ENCODE measurements around the gene DYNLT2.

DYNLT2 gene

GRCh38 chr6:169782966-169783365 lies 31.6 kb upstream of the DYNLT2 start:
- no peaks in the 10 kb centered on the region for H3K4me1 ChIP-seq (ENCODE audit: insufficient read depth, insufficient read length)
- H3K9ac ChIP-seq (ENCODE audit: insufficient read length, low read depth), result no peak overlapping the region
- no peaks in the 10 kb centered on the region for H3K27me3 ChIP-seq (ENCODE audit: insufficient read depth, insufficient read length)
- TF ChIP-seq ZNF274 (IDR thresholded peaks at IDR 0.05; ENCODE audit: low read depth, low read length) (no peak), SUZ12 (IDR thresholded peaks at IDR 0.05; ENCODE audit: extremely low read depth, insufficient read depth, insufficient read length) (no peak), YY1 (IDR thresholded peaks at IDR 0.05; ENCODE audit: insufficient read depth, insufficient read length) (no peak)
- no peaks in the 10 kb centered on the region for H3K9me3 ChIP-seq (ENCODE audit: insufficient read depth, low read length)
- DNase-seq (ENCODE audit: low read depth, low spot score), result no peak
- no peak overlapping the region for H3K4me3 ChIP-seq (ENCODE audit: insufficient read length, low read depth)
- peaks cover 24% of the 10 kb centered on the region for H3K36me3 ChIP-seq (ENCODE audit: insufficient read depth, insufficient read length, low read length)

- TF ChIP-seq ZNF274 (IDR thresholded peaks at IDR 0.05; ENCODE audit: low read depth, low read length), result no peak
- no peak overlapping the region for H3K9ac ChIP-seq (ENCODE audit: insufficient read length, low read depth)
- no peak for DNase-seq (ENCODE audit: low read depth, low spot score)
- no peaks in the 10 kb centered on the region for H3K4me1 ChIP-seq (ENCODE audit: insufficient read depth, insufficient read length)
- H3K4me3 ChIP-seq (ENCODE audit: insufficient read length, low read depth), result no peak overlapping the region
- H3K27me3 ChIP-seq (ENCODE audit: insufficient read depth, insufficient read length), result no peaks in the 10 kb centered on the region
- peaks cover 38% of the 10 kb centered on the region for H3K36me3 ChIP-seq (ENCODE audit: insufficient read depth, insufficient read length, low read length)
- no peaks in the 10 kb centered on the region for H3K9me3 ChIP-seq (ENCODE audit: insufficient read depth, low read length)
Observed at GRCh38 chr6:169780571-169781091, 29.3 kb upstream of the DYNLT2 start.

- H3K36me3 ChIP-seq (ENCODE audit: insufficient read depth, insufficient read length, low read length), result peaks cover 42% of the 10 kb centered on the region
- H3K4me1 ChIP-seq (ENCODE audit: insufficient read depth, insufficient read length), result no peaks in the 10 kb centered on the region
- TF ChIP-seq YY1 (IDR thresholded peaks at IDR 0.05; ENCODE audit: insufficient read depth, insufficient read length), result no peak
- no peak for TF ChIP-seq ZNF274 (IDR thresholded peaks at IDR 0.05; ENCODE audit: low read depth, low read length)
- no peak for TF ChIP-seq SUZ12 (IDR thresholded peaks at IDR 0.05; ENCODE audit: extremely low read depth, insufficient read depth, insufficient read length)
- DNase-seq (ENCODE audit: low read depth, low spot score), result no peak
- no peak overlapping the region for H3K4me3 ChIP-seq (ENCODE audit: insufficient read length, low read depth)
- no peaks in the 10 kb centered on the region for H3K27me3 ChIP-seq (ENCODE audit: insufficient read depth, insufficient read length)
- H3K9me3 ChIP-seq (ENCODE audit: insufficient read depth, low read length), result no peaks in the 10 kb centered on the region
- no peak overlapping the region for H3K9ac ChIP-seq (ENCODE audit: insufficient read length, low read depth)
Observed at GRCh38 chr6:169779896-169780295, 28.5 kb upstream of the DYNLT2 start.

- H3K4me3 ChIP-seq (ENCODE audit: insufficient read length, low read depth), result no peak overlapping the region
- no peak overlapping the region for H3K9ac ChIP-seq (ENCODE audit: insufficient read length, low read depth)
- H3K9me3 ChIP-seq (ENCODE audit: insufficient read depth, low read length), result no peaks in the 10 kb centered on the region
- no peak for DNase-seq (ENCODE audit: low read depth, low spot score)
- H3K27me3 ChIP-seq (ENCODE audit: insufficient read depth, insufficient read length), result no peaks in the 10 kb centered on the region
- TF ChIP-seq SUZ12 (IDR thresholded peaks at IDR 0.05; ENCODE audit: extremely low read depth, insufficient read depth, insufficient read length) (no peak), YY1 (IDR thresholded peaks at IDR 0.05; ENCODE audit: insufficient read depth, insufficient read length) (no peak), ZNF274 (IDR thresholded peaks at IDR 0.05; ENCODE audit: low read depth, low read length) (no peak)
- H3K36me3 ChIP-seq (ENCODE audit: insufficient read depth, insufficient read length, low read length), result peaks cover 46% of the 10 kb centered on the region
- H3K4me1 ChIP-seq (ENCODE audit: insufficient read depth, insufficient read length), result no peaks in the 10 kb centered on the region
Observed at GRCh38 chr6:169779092-169779815, 27.9 kb upstream of the DYNLT2 start.

GRCh38 chr6:169778646-169779045 lies 27.3 kb upstream of the DYNLT2 start:
- no peaks in the 10 kb centered on the region for H3K9me3 ChIP-seq (ENCODE audit: insufficient read depth, low read length)
- no peaks in the 10 kb centered on the region for H3K4me1 ChIP-seq (ENCODE audit: insufficient read depth, insufficient read length)
- TF ChIP-seq ZNF274 (IDR thresholded peaks at IDR 0.05; ENCODE audit: low read depth, low read length) (no peak), YY1 (IDR thresholded peaks at IDR 0.05; ENCODE audit: insufficient read depth, insufficient read length) (no peak), SUZ12 (IDR thresholded peaks at IDR 0.05; ENCODE audit: extremely low read depth, insufficient read depth, insufficient read length) (no peak)
- H3K27me3 ChIP-seq (ENCODE audit: insufficient read depth, insufficient read length), result no peaks in the 10 kb centered on the region
- H3K36me3 ChIP-seq (ENCODE audit: insufficient read depth, insufficient read length, low read length), result peaks cover 49% of the 10 kb centered on the region
- H3K9ac ChIP-seq (ENCODE audit: insufficient read length, low read depth), result no peak overlapping the region
- H3K4me3 ChIP-seq (ENCODE audit: insufficient read length, low read depth), result no peak overlapping the region
- no peak for DNase-seq (ENCODE audit: low read depth, low spot score)

GRCh38 chr6:169777896-169778295 lies 26.5 kb upstream of the DYNLT2 start:
- Histone ChIP-seq H3K9ac (ENCODE audit: insufficient read length, low read depth) (no peak overlapping the region), H3K4me3 (ENCODE audit: insufficient read length, low read depth) (no peak overlapping the region), H3K4me1 (ENCODE audit: insufficient read depth, insufficient read length) (no peaks in the 10 kb centered on the region), H3K9me3 (ENCODE audit: insufficient read depth, low read length) (no peaks in the 10 kb centered on the region), H3K27me3 (ENCODE audit: insufficient read depth, insufficient read length) (no peaks in the 10 kb centered on the region), H3K36me3 (ENCODE audit: insufficient read depth, insufficient read length, low read length) (peaks cover 48% of the 10 kb centered on the region)
- DNase-seq (ENCODE audit: low read depth, low spot score), result no peak
- TF ChIP-seq SUZ12 (IDR thresholded peaks at IDR 0.05; ENCODE audit: extremely low read depth, insufficient read depth, insufficient read length), result no peak
- TF ChIP-seq YY1 (IDR thresholded peaks at IDR 0.05; ENCODE audit: insufficient read depth, insufficient read length), result no peak
- TF ChIP-seq ZNF274 (IDR thresholded peaks at IDR 0.05; ENCODE audit: low read depth, low read length), result no peak

GRCh38 chr6:169776379-169776778 lies 25.0 kb upstream of the DYNLT2 start:
- Histone ChIP-seq H3K9ac (ENCODE audit: insufficient read length, low read depth) (no peak overlapping the region), H3K9me3 (ENCODE audit: insufficient read depth, low read length) (no peaks in the 10 kb centered on the region), H3K4me1 (ENCODE audit: insufficient read depth, insufficient read length) (no peaks in the 10 kb centered on the region), H3K36me3 (ENCODE audit: insufficient read depth, insufficient read length, low read length) (peaks cover 50% of the 10 kb centered on the region), H3K4me3 (ENCODE audit: insufficient read length, low read depth) (no peak overlapping the region), H3K27me3 (ENCODE audit: insufficient read depth, insufficient read length) (no peaks in the 10 kb centered on the region)
- TF ChIP-seq SUZ12 (IDR thresholded peaks at IDR 0.05; ENCODE audit: extremely low read depth, insufficient read depth, insufficient read length) (no peak), YY1 (IDR thresholded peaks at IDR 0.05; ENCODE audit: insufficient read depth, insufficient read length) (no peak), ZNF274 (IDR thresholded peaks at IDR 0.05; ENCODE audit: low read depth, low read length) (no peak)
- DNase-seq (ENCODE audit: low read depth, low spot score), result no peak

Measured in NT2/D1 (cell line).